H1 (cell line): ENCODE data around the gene LDLRAD3. TPM values are rescaled to one million over a fixed set of nuclear protein-coding genes. Genes with fewer than 3 reads are reported as not detected.

Experiments
- MAFK ChIP-seq: IDR thresholded peaks from 2 replicates; pipeline ENCODE4 v1.6.1; 2012; ENCODE audit warnings: low read depth, mild to moderate bottlenecking, improper control_type of control experiment, low read length
- SIRT6 ChIP-seq: IDR thresholded peaks from one replicate; pipeline ENCODE4 v1.7.1; 2012; ENCODE audit warnings: low read length, inconsistent platforms
- polyA plus RNA-seq, 7 experiments: library from polyadenylated mRNA; depleted of rRNA in 3 of 7; stranded (reverse) in 5 of 7; unstranded in 2 of 7; fragments of >200 nt in 5 of 7; fragments of 200-250 nt in 2 of 7; gene quantifications; 1 replicate in 5 of 7; 2 replicates in 1 of 7; 4 replicates in 1 of 7; pipeline versions ENCODE4 v1.2.1 to v1.2.3, GENCODE V29; 2011 to 2013; ENCODE audit warnings: missing spikeins in 2 of 7, mixed read lengths in 2 of 7
- total RNA-seq: library from RNA; stranded (reverse); fragmentation: NEBNext Ultra II Directional; extraction: Animal tissue kit (Norgen Biotek cat#: 25700); gene quantifications from 2 replicates; pipeline ENCODE4 v1.2.1, GENCODE V29; 2021
- TF ChIP-seq, protein P1 (sequence below): IDR thresholded peaks from 2 replicates; pipeline ENCODE4 v1.6.1; 2012; ENCODE audit warnings: inconsistent platforms

The LDLRAD3 gene
- total and polyA plus RNA-seq, 2 of the 8 experiments (the other 6 are each of a cell fraction or from before 2014, with no cell fraction given), result 18.6 to 22.8 TPM

DNA sequence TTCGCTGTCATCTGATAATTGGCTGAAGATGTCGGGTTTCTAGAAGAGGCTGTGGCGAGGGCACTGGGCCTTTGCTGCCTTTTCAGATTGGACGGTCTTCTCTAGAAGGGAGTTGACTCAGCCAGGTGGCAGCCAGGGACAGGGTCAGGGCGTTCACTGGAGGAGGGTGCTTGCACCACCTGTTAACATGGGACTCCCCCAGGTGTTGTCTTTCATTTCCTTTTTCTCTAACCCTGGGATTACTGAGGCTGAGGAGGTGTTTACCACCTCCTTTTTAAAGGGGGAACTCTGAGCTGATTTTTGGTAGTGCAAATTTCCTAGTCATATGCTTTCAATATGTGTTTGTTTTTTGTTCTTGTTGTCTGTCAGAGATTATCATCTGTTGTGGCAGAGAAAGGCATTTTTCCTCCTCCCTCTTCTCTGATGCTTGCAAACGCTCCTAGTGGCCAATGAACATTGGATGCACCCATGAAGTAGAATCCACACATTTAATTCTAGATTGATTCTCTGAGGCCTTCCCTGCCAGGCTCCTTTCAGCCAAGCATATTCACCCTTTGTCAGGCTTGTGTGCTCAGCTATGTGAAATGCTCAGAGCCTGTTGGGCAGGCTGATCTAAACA, 54.1 kb downstream of the LDLRAD3 start (continued):
- TF ChIP-seq SIRT6, result no peak
- TF ChIP-seq MAFK, result no peak
- TF ChIP-seq, protein P1, sequence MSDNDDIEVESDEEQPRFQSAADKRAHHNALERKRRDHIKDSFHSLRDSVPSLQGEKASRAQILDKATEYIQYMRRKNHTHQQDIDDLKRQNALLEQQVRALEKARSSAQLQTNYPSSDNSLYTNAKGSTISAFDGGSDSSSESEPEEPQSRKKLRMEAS, result no peak
- TF ChIP-seq, all 59 proteins: peak for 0
